Measurements from ENCODE around the gene DPY30. TPM values are rescaled to one million over a fixed set of nuclear protein-coding genes. Genes with fewer than 3 reads are reported as not detected.

The DPY30 gene
- total RNA-seq, 6 donors from 2014 or later, result 10.1 to 92.8 (median 51.7) TPM

GRCh38 chr2:32002406-32002805, 37.2 kb downstream of the DPY30 start:
- no peak overlapping the region for H3K4me3 ChIP-seq
- peaks cover 4 to 8% (median 6%) of the 10 kb centered on the region in 4 donors for H3K4me1 ChIP-seq
- H3K27me3 ChIP-seq, result no peaks in the 10 kb centered on the region
- DNase-seq (no peak), ATAC-seq (ENCODE audit: low FRiP score in 2 of 2) (no peak)
- no peaks in the 10 kb centered on the region for H3K9me3 ChIP-seq
- H3K36me3 ChIP-seq, result no peaks in the 10 kb centered on the region
- TF ChIP-seq POLR2A (IDR thresholded peaks at IDR 0.05) (no peak), POLR2AphosphoS5 (IDR thresholded peaks at IDR 0.05) (no peak), EP300 (IDR thresholded peaks at IDR 0.05) (no peak)
- TF ChIP-seq, protein P1, sequence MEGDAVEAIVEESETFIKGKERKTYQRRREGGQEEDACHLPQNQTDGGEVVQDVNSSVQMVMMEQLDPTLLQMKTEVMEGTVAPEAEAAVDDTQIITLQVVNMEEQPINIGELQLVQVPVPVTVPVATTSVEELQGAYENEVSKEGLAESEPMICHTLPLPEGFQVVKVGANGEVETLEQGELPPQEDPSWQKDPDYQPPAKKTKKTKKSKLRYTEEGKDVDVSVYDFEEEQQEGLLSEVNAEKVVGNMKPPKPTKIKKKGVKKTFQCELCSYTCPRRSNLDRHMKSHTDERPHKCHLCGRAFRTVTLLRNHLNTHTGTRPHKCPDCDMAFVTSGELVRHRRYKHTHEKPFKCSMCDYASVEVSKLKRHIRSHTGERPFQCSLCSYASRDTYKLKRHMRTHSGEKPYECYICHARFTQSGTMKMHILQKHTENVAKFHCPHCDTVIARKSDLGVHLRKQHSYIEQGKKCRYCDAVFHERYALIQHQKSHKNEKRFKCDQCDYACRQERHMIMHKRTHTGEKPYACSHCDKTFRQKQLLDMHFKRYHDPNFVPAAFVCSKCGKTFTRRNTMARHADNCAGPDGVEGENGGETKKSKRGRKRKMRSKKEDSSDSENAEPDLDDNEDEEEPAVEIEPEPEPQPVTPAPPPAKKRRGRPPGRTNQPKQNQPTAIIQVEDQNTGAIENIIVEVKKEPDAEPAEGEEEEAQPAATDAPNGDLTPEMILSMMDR (IDR thresholded peaks at IDR 0.05), result no peak
- WGBS, 2 donors, result 85 to 88% methylated on average over 3 of the region's 3 CpGs
- H3K27ac ChIP-seq, result no peak overlapping the region

DNA sequence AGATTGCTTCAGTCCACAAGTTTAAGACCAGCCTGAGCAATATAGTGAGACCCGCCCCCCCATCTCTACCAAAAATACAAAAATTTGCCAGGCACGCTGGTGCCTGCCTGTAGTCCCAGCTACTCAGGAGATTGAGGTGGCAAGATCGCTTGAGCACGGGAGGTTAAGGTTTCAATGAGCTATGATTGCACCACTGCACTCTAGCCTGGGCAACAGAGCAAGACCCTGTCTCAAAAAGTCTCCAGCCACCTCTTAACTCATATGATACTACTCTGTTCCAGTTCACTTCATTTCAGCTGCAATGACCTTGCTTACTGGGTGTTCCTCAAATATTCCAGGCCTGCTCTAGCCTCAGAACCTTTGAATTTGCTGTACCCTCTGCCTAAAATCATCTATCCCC, 40.2 kb downstream of the DPY30 start:
- TF ChIP-seq, protein P1 (IDR thresholded peaks at IDR 0.05), result no peak
- TF ChIP-seq EP300 (IDR thresholded peaks at IDR 0.05) (no peak), POLR2AphosphoS5 (IDR thresholded peaks at IDR 0.05) (no peak), POLR2A (IDR thresholded peaks at IDR 0.05) (no peak)
- peaks cover 0 to 9% (median 4%) of the 10 kb centered on the region in 4 donors for H3K4me1 ChIP-seq
- H3K27me3 ChIP-seq, result no peaks in the 10 kb centered on the region
- WGBS, 2 donors, result 93 to 97% methylated on average over 3 to 4 of the region's 4 CpGs
- H3K36me3 ChIP-seq, result no peaks in the 10 kb centered on the region
- no peak overlapping the region for H3K4me3 ChIP-seq
- ATAC-seq (ENCODE audit: low FRiP score in 2 of 2) (no peak), DNase-seq (no peak)
- no peaks in the 10 kb centered on the region for H3K9me3 ChIP-seq
- H3K27ac ChIP-seq, result no peak overlapping the region

GRCh38 chr2:31998731-31999383, 40.7 kb downstream of the DPY30 start:
- no peak for DNase-seq
- no peaks in the 10 kb centered on the region for H3K27me3 ChIP-seq
- 84 to 86% methylated on average over 4 of the region's 4 CpGs for WGBS, 2 donors
- ATAC-seq (ENCODE audit: low FRiP score in 2 of 2), result no peak
- peaks cover 0 to 9% (median 4%) of the 10 kb centered on the region in 4 donors for H3K4me1 ChIP-seq
- TF ChIP-seq POLR2A (IDR thresholded peaks at IDR 0.05) (no peak), EP300 (IDR thresholded peaks at IDR 0.05) (no peak), POLR2AphosphoS5 (IDR thresholded peaks at IDR 0.05) (no peak)
- TF ChIP-seq, protein P1 (IDR thresholded peaks at IDR 0.05), result no peak
- no peaks in the 10 kb centered on the region for H3K36me3 ChIP-seq
- H3K4me3 ChIP-seq, result no peak overlapping the region
- no peak overlapping the region for H3K27ac ChIP-seq
- no peaks in the 10 kb centered on the region for H3K9me3 ChIP-seq

GRCh38 chr2:31997653-31998052, 42.0 kb downstream of the DPY30 start:
- Histone ChIP-seq H3K4me1 (peaks cover 0 to 9% (median 4%) of the 10 kb centered on the region in 4 donors), H3K9me3 (no peaks in the 10 kb centered on the region), H3K36me3 (no peaks in the 10 kb centered on the region), H3K4me3 (no peak overlapping the region), H3K27ac (no peak overlapping the region), H3K27me3 (no peaks in the 10 kb centered on the region)
- TF ChIP-seq EP300 (IDR thresholded peaks at IDR 0.05), result no peak
- DNase-seq, result no peak
- 69 to 73% methylated on average over 3 of the region's 3 CpGs for WGBS, 2 donors
- ATAC-seq (ENCODE audit: low FRiP score in 2 of 2), result no peak

DNA sequence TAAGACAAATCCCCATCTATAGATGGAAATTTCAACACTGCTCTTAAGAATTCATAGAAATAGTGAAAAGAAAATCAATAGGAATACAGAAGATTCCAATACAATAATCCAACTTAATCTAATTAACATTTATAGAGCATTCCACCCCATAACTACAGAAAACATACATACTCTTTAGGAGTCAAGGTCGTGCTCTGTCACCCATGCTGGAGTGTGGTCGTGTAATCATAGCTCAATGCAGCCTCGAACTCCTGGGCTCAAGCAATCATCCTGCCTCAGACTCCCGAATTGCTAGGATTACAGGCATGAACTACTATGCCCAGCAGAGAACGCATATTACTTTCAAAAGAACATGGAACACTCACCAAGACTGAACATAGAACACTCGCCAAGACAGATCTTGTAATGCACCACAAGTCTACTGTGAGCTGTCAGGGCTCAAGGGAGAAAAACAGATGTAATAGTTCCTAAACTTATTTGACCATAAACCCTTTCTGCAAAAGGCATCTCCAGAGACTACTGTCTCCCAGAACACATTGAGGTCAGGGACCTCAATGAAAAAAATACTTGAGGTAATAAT, 42.9 kb downstream of the DPY30 start:
- no peak overlapping the region for H3K27ac ChIP-seq
- no peaks in the 10 kb centered on the region for H3K9me3 ChIP-seq
- no peak overlapping the region for H3K4me3 ChIP-seq
- no peak for TF ChIP-seq EP300 (IDR thresholded peaks at IDR 0.05)
- TF ChIP-seq POLR2A (IDR thresholded peaks at IDR 0.05), result no peak
- TF ChIP-seq, protein P1 (IDR thresholded peaks at IDR 0.05), result no peak
- TF ChIP-seq POLR2AphosphoS5 (IDR thresholded peaks at IDR 0.05), result no peak
- H3K4me1 ChIP-seq, result peaks cover 0 to 9% (median 4%) of the 10 kb centered on the region in 4 donors
- no peaks in the 10 kb centered on the region for H3K36me3 ChIP-seq
- H3K27me3 ChIP-seq, result no peaks in the 10 kb centered on the region
- no peak for DNase-seq
- 92 to 94% methylated on average over 6 of the region's 6 CpGs for WGBS, 2 donors
- no peak for ATAC-seq (ENCODE audit: low FRiP score in 2 of 2)
